Peyer's patch (tissue), 4 donors: ENCODE measurements around the gene SCGB1C1. TPM values are rescaled to one million over a fixed set of nuclear protein-coding genes. Genes with fewer than 3 reads are reported as not detected.

Experiments
- DNase-seq, 3 donors: peaks; one replicate each; pipeline ENCODE4 v3.0.0-alpha.2; 2017 to 2019
- H3K27ac ChIP-seq, 4 donors: fragments of 200-600 bp; sonication (generic); one replicate each; pipeline ENCODE4 v1.5.1; 2016 to 2019
- H3K27me3 ChIP-seq, 2 donors: fragments of 200-600 bp; sonication (generic); one replicate each; pipeline ENCODE4 v1.5.1; 2019
- H3K36me3 ChIP-seq, 3 donors: fragments of 200-600 bp; sonication (generic); one replicate each; pipeline ENCODE4 v1.5.1; 2016 to 2019
- H3K4me1 ChIP-seq, 4 donors: fragments of 200-600 bp; sonication (generic); one replicate each; pipeline ENCODE4 v1.5.1; 2016 to 2019
- H3K4me3 ChIP-seq, 4 donors: fragments of 200-600 bp; sonication (generic); 1 replicate in 3 of 4; 2 replicates in 1 of 4; pipeline ENCODE4 v1.5.1; 2016 to 2019; ENCODE audit warnings: mild to moderate bottlenecking in 1 of 4
- H3K9me3 ChIP-seq, 4 donors: fragments of 200-600 bp; sonication (generic); one replicate each; pipeline ENCODE4 v1.5.1; 2016 to 2019; ENCODE audit warnings: mild to moderate bottlenecking in 1 of 4
- CTCF ChIP-seq, 6 experiments: fragments of 450-650 bp in 4 of 6; fragments of 200-600 bp in 2 of 6; sonication (generic) in 1 of 6; IDR thresholded peaks; one replicate each; pipeline ENCODE4 v1.5.1; 2017 to 2019; ENCODE audit warnings: antibody characterized with exemption in 6 of 6, mild to moderate bottlenecking in 3 of 6, moderate library complexity in 1 of 6
- POLR2A ChIP-seq, 2 donors: fragments of 450-650 bp; IDR thresholded peaks; one replicate each; pipeline ENCODE4 v1.5.1; 2017; ENCODE audit warnings: antibody characterized with exemption in 2 of 2, mild to moderate bottlenecking in 2 of 2, moderate library complexity in 2 of 2
- total RNA-seq, 4 donors: library from RNA; depleted of rRNA; stranded (reverse); fragments of >200 nt; gene quantifications; one replicate each; pipeline ENCODE4 v1.1.0, GENCODE V29; 2016

The SCGB1C1 gene
- total RNA-seq, 4 donors from 2014 or later, result not detected

- no peaks in the 10 kb centered on the region for H3K27me3 ChIP-seq
- H3K27ac ChIP-seq, result no peak overlapping the region
- H3K4me1 ChIP-seq, result peaks cover 3 to 33% (median 16%) of the 10 kb centered on the region in 4 donors
- DNase-seq, result peak in 2 of 3 donors; percentile 40
- peaks cover 0 to 34% (median 0%) of the 10 kb centered on the region in 3 donors for H3K36me3 ChIP-seq
- no peaks in the 10 kb centered on the region for H3K9me3 ChIP-seq
- no peak overlapping the region for H3K4me3 ChIP-seq
- no peak for TF ChIP-seq CTCF (IDR thresholded peaks at IDR 0.05)
- TF ChIP-seq POLR2A (IDR thresholded peaks at IDR 0.05), result no peak
These were observed 11.8 kb downstream of the SCGB1C1 start for GRCh38 chr11:204587-205109.

- Histone ChIP-seq H3K27ac (no peak overlapping the region), H3K27me3 (no peaks in the 10 kb centered on the region), H3K9me3 (no peaks in the 10 kb centered on the region), H3K4me1 (peaks cover 3 to 40% (median 17%) of the 10 kb centered on the region in 4 donors), H3K4me3 (peak overlapping the region in 1 of 4 donors; percentile 88), H3K36me3 (peaks cover 0 to 41% (median 0%) of the 10 kb centered on the region in 3 donors)
- DNase-seq, result peak in 2 of 3 donors; percentile 40 to 45
- no peak for TF ChIP-seq CTCF (IDR thresholded peaks at IDR 0.05)
These were observed 12.5 kb downstream of the SCGB1C1 start for GRCh38 chr11:205221-206001.

- DNase-seq, result no peak
- Histone ChIP-seq H3K36me3 (peaks cover 0 to 41% (median 0%) of the 10 kb centered on the region in 3 donors), H3K4me3 (peak overlapping the region; percentile 88 to 99 (median 98)), H3K27ac (peak overlapping the region in 3 of 4 donors; percentile 98 to 100 (median 99)), H3K4me1 (peaks cover 3 to 45% (median 17%) of the 10 kb centered on the region in 4 donors), H3K27me3 (no peaks in the 10 kb centered on the region), H3K9me3 (no peaks in the 10 kb centered on the region)
- TF ChIP-seq CTCF (IDR thresholded peaks at IDR 0.05) (no peak), POLR2A (IDR thresholded peaks at IDR 0.05) (no peak)
These were observed 13.1 kb downstream of the SCGB1C1 start for GRCh38 chr11:206002-206384.

GRCh38 chr11:206526-207207, 13.8 kb downstream of the SCGB1C1 start:
- H3K4me3 ChIP-seq, result peak overlapping the region; percentile 88 to 99 (median 98)
- DNase-seq, result peak; percentile 23 to 72 (median 66)
- peak overlapping the region; percentile 98 to 100 (median 99) for H3K27ac ChIP-seq
- peak in 1 of 2 donors; percentile 32 for TF ChIP-seq POLR2A (IDR thresholded peaks at IDR 0.05)
- no peak for TF ChIP-seq CTCF (IDR thresholded peaks at IDR 0.05)
- peaks cover 3 to 45% (median 17%) of the 10 kb centered on the region in 4 donors for H3K4me1 ChIP-seq
- H3K9me3 ChIP-seq, result no peaks in the 10 kb centered on the region
- peaks cover 0 to 47% (median 0%) of the 10 kb centered on the region in 3 donors for H3K36me3 ChIP-seq
- H3K27me3 ChIP-seq, result no peaks in the 10 kb centered on the region

- Histone ChIP-seq H3K4me3 (peak within 1 kb of the TSS; percentile 88 to 99 (median 98)), H3K4me1 (peaks cover 3 to 39% (median 17%) of the 10 kb centered on the region in 4 donors), H3K27me3 (no peaks in the 10 kb centered on the region), H3K27ac (peak within 1 kb of the TSS; percentile 98 to 100 (median 99)), H3K36me3 (peaks cover 0 to 54% (median 0%) of the 10 kb centered on the region in 3 donors), H3K9me3 (no peaks in the 10 kb centered on the region)
- DNase-seq, result peak; percentile 96 to 99 (median 99)
- TF ChIP-seq POLR2A (IDR thresholded peaks at IDR 0.05) (peak; percentile 85 to 96), CTCF (IDR thresholded peaks at IDR 0.05) (peak in 1 of 6 experiments; percentile 8)
These were observed 14.5 kb downstream of the SCGB1C1 start, which contains the start of the genes BET1L and RIC8A for GRCh38 chr11:207208-207862. TSS of gene BET1L (minus strand) at chr11:207399. CDS start at chr11:207321, 78 bp downstream. TSS of gene RIC8A (plus strand) at chr11:207708. CDS start at chr11:208855, 1,147 bp downstream.
